HUES64 (cell line): ENCODE measurements around the gene KLK10.

Experiments
- H3K27ac ChIP-seq: 2 replicates; pipeline ENCODE4 v1.7.0; 2013; ENCODE audit warnings: low read depth, low read length, inconsistent platforms
- H3K27me3 ChIP-seq: 2 replicates; pipeline ENCODE4 v1.6.1; 2013; ENCODE audit warnings: mild to moderate bottlenecking, low read length; ENCODE audit not compliant: insufficient read depth
- H3K36me3 ChIP-seq: 2 replicates; pipeline ENCODE4 v1.6.1; 2013; ENCODE audit warnings: mild to moderate bottlenecking, low read length; ENCODE audit not compliant: insufficient read depth
- H3K4me1 ChIP-seq: 2 replicates; pipeline ENCODE4 v1.6.1; 2013; ENCODE audit warnings: mild to moderate bottlenecking, low read length, moderate library complexity; ENCODE audit not compliant: insufficient read depth
- H3K4me3 ChIP-seq: 2 replicates; pipeline ENCODE4 v1.5.1; 2013; ENCODE audit warnings: mild to moderate bottlenecking, low read length, moderate library complexity
- H3K9ac ChIP-seq: 2 replicates; pipeline ENCODE4 v1.6.1; 2013; ENCODE audit warnings: mild to moderate bottlenecking, low read depth, low read length
- H3K9me3 ChIP-seq: 2 replicates; pipeline ENCODE4 v1.6.1; 2013; ENCODE audit warnings: low read depth, low read length; ENCODE audit not compliant: insufficient read depth
- WGBS: fragments of 150-250, 120-280 bp; methylation state at CpG from one replicate; pipeline ENCODE4 v1.1.7; 2013; ENCODE audit warnings: missing lambda C conversion rate; 5-methylcytosine and 5-hydroxymethylcytosine counted together

Gene KLK10

GRCh38 chr19:51026554-51026831 lies 7.0 kb upstream of the KLK10 start, which contains the start of gene KLK11:
Gene KLK11, minus strand, starts transcription at chr19:51026616. Its CDS starts 985 bp downstream, at chr19:51025631.
- Histone ChIP-seq H3K27me3 (no peaks in the 10 kb centered on the region), H3K4me1 (peaks cover 8% of the 10 kb centered on the region), H3K9ac (no peak within 1 kb of the TSS), H3K36me3 (no peaks in the 10 kb centered on the region), H3K4me3 (no peak within 1 kb of the TSS), H3K27ac (no peak within 1 kb of the TSS), H3K9me3 (no peaks in the 10 kb centered on the region)
- WGBS, result 90% methylated on average over 11 of the region's 11 CpGs

GRCh38 chr19:51025809-51026553 lies 6.5 kb upstream of the KLK10 start:
- Histone ChIP-seq H3K9me3 (no peaks in the 10 kb centered on the region), H3K27me3 (no peaks in the 10 kb centered on the region), H3K27ac (no peak overlapping the region), H3K36me3 (no peaks in the 10 kb centered on the region), H3K4me1 (peaks cover 8% of the 10 kb centered on the region), H3K4me3 (no peak overlapping the region), H3K9ac (no peak overlapping the region)
- 87% methylated on average over 18 of the region's 18 CpGs for WGBS

- no peaks in the 10 kb centered on the region for H3K36me3 ChIP-seq
- 75% methylated on average over 5 of the region's 6 CpGs for WGBS
- peaks cover 8% of the 10 kb centered on the region for H3K4me1 ChIP-seq
- H3K9ac ChIP-seq, result no peak overlapping the region
- no peak overlapping the region for H3K4me3 ChIP-seq
- peaks cover under 1% of the 10 kb centered on the region for H3K27me3 ChIP-seq
- no peak overlapping the region for H3K27ac ChIP-seq
- no peaks in the 10 kb centered on the region for H3K9me3 ChIP-seq
These were observed 5.9 kb upstream of the KLK10 start for GRCh38 chr19:51025401-51025800.

GRCh38 chr19:51024924-51025323 lies 5.4 kb upstream of the KLK10 start:
- Histone ChIP-seq H3K27ac (no peak overlapping the region), H3K36me3 (no peaks in the 10 kb centered on the region), H3K27me3 (peaks cover 6% of the 10 kb centered on the region), H3K4me3 (no peak overlapping the region), H3K9ac (no peak overlapping the region), H3K9me3 (no peaks in the 10 kb centered on the region), H3K4me1 (peaks cover 8% of the 10 kb centered on the region)
- WGBS, result 78% methylated on average over 5 of the region's 5 CpGs

GRCh38 chr19:51023946-51024345 lies 4.4 kb upstream of the KLK10 start:
- 87% methylated on average over 11 of the region's 11 CpGs for WGBS
- Histone ChIP-seq H3K36me3 (no peaks in the 10 kb centered on the region), H3K27me3 (peaks cover 15% of the 10 kb centered on the region), H3K4me3 (no peak overlapping the region), H3K9me3 (no peaks in the 10 kb centered on the region), H3K4me1 (peaks cover 8% of the 10 kb centered on the region), H3K27ac (no peak overlapping the region), H3K9ac (no peak overlapping the region)

- H3K9ac ChIP-seq, result no peak overlapping the region
- no peaks in the 10 kb centered on the region for H3K36me3 ChIP-seq
- no peaks in the 10 kb centered on the region for H3K9me3 ChIP-seq
- WGBS, result 79% methylated on average over 14 of the region's 14 CpGs
- no peak overlapping the region for H3K4me3 ChIP-seq
- no peak overlapping the region for H3K27ac ChIP-seq
- H3K27me3 ChIP-seq, result peaks cover 30% of the 10 kb centered on the region
- peaks cover 8% of the 10 kb centered on the region for H3K4me1 ChIP-seq
These were observed 3.0 kb upstream of the KLK10 start for GRCh38 chr19:51022526-51022925.

GRCh38 chr19:51020988-51021651 lies 1.6 kb upstream of the KLK10 start:
- Histone ChIP-seq H3K4me3 (no peak overlapping the region), H3K27me3 (peaks cover 41% of the 10 kb centered on the region), H3K27ac (no peak overlapping the region), H3K36me3 (no peaks in the 10 kb centered on the region), H3K9me3 (no peaks in the 10 kb centered on the region), H3K9ac (no peak overlapping the region), H3K4me1 (peaks cover 8% of the 10 kb centered on the region)
- 47% methylated on average over 7 of the region's 7 CpGs for WGBS

- 2% methylated on average over 58 of the region's 68 CpGs for WGBS
- Histone ChIP-seq H3K4me3 (peak overlapping the region; percentile 54), H3K27me3 (peaks cover 43% of the 10 kb centered on the region), H3K36me3 (no peaks in the 10 kb centered on the region), H3K27ac (no peak overlapping the region), H3K9me3 (no peaks in the 10 kb centered on the region), H3K9ac (no peak overlapping the region), H3K4me1 (no peaks in the 10 kb centered on the region)
These were observed 565 bp downstream of the KLK10 start for GRCh38 chr19:51018745-51019543.

GRCh38 chr19:51016798-51017683 lies 2.5 kb downstream of the KLK10 start:
- H3K27ac ChIP-seq, result no peak overlapping the region
- no peaks in the 10 kb centered on the region for H3K4me1 ChIP-seq
- peak overlapping the region; percentile 68 for H3K4me3 ChIP-seq
- peaks cover 43% of the 10 kb centered on the region for H3K27me3 ChIP-seq
- H3K9me3 ChIP-seq, result no peaks in the 10 kb centered on the region
- 2% methylated on average over 68 of the region's 68 CpGs for WGBS
- no peaks in the 10 kb centered on the region for H3K36me3 ChIP-seq
- H3K9ac ChIP-seq, result peak overlapping the region; percentile 49; the same call in 1 of the 2 replicates

GRCh38 chr19:51015691-51016267 lies 3.7 kb downstream of the KLK10 start:
- H3K4me1 ChIP-seq, result no peaks in the 10 kb centered on the region
- no peak overlapping the region for H3K4me3 ChIP-seq
- no peaks in the 10 kb centered on the region for H3K36me3 ChIP-seq
- no peaks in the 10 kb centered on the region for H3K9me3 ChIP-seq
- no peak overlapping the region for H3K27ac ChIP-seq
- 88% methylated on average over 18 of the region's 19 CpGs for WGBS
- H3K9ac ChIP-seq, result no peak overlapping the region
- peaks cover 43% of the 10 kb centered on the region for H3K27me3 ChIP-seq
